K562 (cell line): ENCODE results near the gene SMYD2. TPM values are rescaled to one million over a fixed set of nuclear protein-coding genes. Genes with fewer than 3 reads are reported as not detected.

Experiments used
- BCOR ChIP-seq: fragments of 450-650 bp; IDR thresholded peaks from 2 replicates; pipeline ENCODE4 v1.6.1; 2016
- CBX1 ChIP-seq: sonication (generic); IDR thresholded peaks from 2 replicates; pipeline ENCODE4 v1.6.1; 2016; ENCODE audit warnings: antibody characterized with exemption, low read depth, mild to moderate bottlenecking
- CTCF ChIP-seq, 3 experiments: IDR thresholded peaks in 2 of 3; conservative IDR thresholded peaks in 1 of 3; 2 replicates each; pipeline ENCODE4 v1.5.1; 2011 to 2012; ENCODE audit warnings: low read length in 3 of 3, mild to moderate bottlenecking in 3 of 3, control low read depth in 2 of 3, improper control_type of control experiment in 1 of 3, inconsistent platforms in 1 of 3, low read depth in 1 of 3, mixed read lengths in 1 of 3, moderate library complexity in 1 of 3; ENCODE audit not compliant: insufficient read depth in 2 of 3
- CXXC5 ChIP-seq: fragments of 250-450 bp; sonication (Bioruptor Pico); IDR thresholded peaks from 2 replicates; pipeline ENCODE4 v1.8.0; 2022; ENCODE audit warnings: inconsistent platforms, mild to moderate bottlenecking, moderate library complexity
- HOXB6 ChIP-seq: fragments of 250-450 bp; sonication (Bioruptor Pico); IDR thresholded peaks from 2 replicates; pipeline ENCODE4 v1.5.1; 2022; ENCODE audit warnings: mild to moderate bottlenecking, borderline replicate concordance
- KHSRP ChIP-seq: fragments of 450-650 bp; IDR thresholded peaks from 2 replicates; pipeline ENCODE4 v1.6.1; 2017
- KLF6 ChIP-seq: fragments of 250-450 bp; sonication (Bioruptor Pico); IDR thresholded peaks from 2 replicates; pipeline ENCODE4 v1.4.0; 2020; ENCODE audit warnings: mild to moderate bottlenecking, moderate library complexity, borderline replicate concordance
- MCM5 ChIP-seq: fragments of 450-650 bp; IDR thresholded peaks from 2 replicates; pipeline ENCODE4 v1.6.1; 2016; ENCODE audit warnings: low read depth
- NFE2L1 ChIP-seq: fragments of 450-650 bp; IDR thresholded peaks from 2 replicates; pipeline ENCODE4 v1.6.1; 2016; ENCODE audit warnings: missing genetic modification characterization, low read depth, mild to moderate bottlenecking, missing compliant biosample characterization, moderate library complexity, borderline replicate concordance
- NONO ChIP-seq, 2 experiments: fragments of 200-400 bp in 1 of 2; fragments of 450-650 bp in 1 of 2; formaldehyde crosslinking in 1 of 2; IDR thresholded peaks; 2 replicates each; pipeline ENCODE4 v1.6.1; 2017; ENCODE audit warnings: low read depth in 2 of 2, mild to moderate bottlenecking in 2 of 2, moderate library complexity in 2 of 2, low read length in 1 of 2
- NR2F6 ChIP-seq: fragments of 450-650 bp; formaldehyde crosslinking; IDR thresholded peaks from 2 replicates; pipeline ENCODE4 v1.4.0; 2020; ENCODE audit warnings: mild to moderate bottlenecking
- POLR2G ChIP-seq: fragments of 200-400 bp; formaldehyde crosslinking; IDR thresholded peaks from 2 replicates; pipeline ENCODE4 v1.6.1; 2017; ENCODE audit warnings: low read depth, mild to moderate bottlenecking, antibody characterized with exemption, low read length, moderate library complexity
- RHOXF2B ChIP-seq: fragments of 250-450 bp; sonication (Bioruptor Pico); conservative IDR thresholded peaks from 2 replicates; pipeline ENCODE4 v1.5.1; 2021
- SNRNP70 ChIP-seq: fragments of 200-400 bp; formaldehyde crosslinking; optimal IDR thresholded peaks from 2 replicates; pipeline ENCODE3; 2017; ENCODE audit warnings: low read depth, low read length
- ZNF224 ChIP-seq: sonication (generic); formaldehyde crosslinking; IDR thresholded peaks from 2 replicates; pipeline ENCODE4 v1.8.0; 2022; ENCODE audit warnings: mild to moderate bottlenecking, missing genetic modification reagents
- ZNF445 ChIP-seq: fragments of 250-450 bp; sonication (Bioruptor Pico); IDR thresholded peaks from 2 replicates; pipeline ENCODE4 v1.4.0; 2020; ENCODE audit warnings: low read depth, mild to moderate bottlenecking, moderate library complexity
- ZNF77 ChIP-seq: fragments of 250-450 bp; sonication (Bioruptor Pico); IDR thresholded peaks from 2 replicates; pipeline ENCODE4 v1.5.0; 2020
- polyA plus RNA-seq, 8 experiments: library from polyadenylated mRNA; depleted of rRNA in 4 of 8; stranded (reverse) in 5 of 8; unstranded in 3 of 8; fragments of >200 nt; fragmentation: Nextera tagmentation in 2 of 8; fragmentation: Illumina TruSeq in 1 of 8; extraction: Ambion mirVana in 2 of 8; extraction: Trizol in 1 of 8; gene quantifications; 2 replicates each; pipeline versions ENCODE4 v1.2.1 to v1.2.3, GENCODE V29; 2011 to 2014; ENCODE audit warnings: inconsistent platforms in 1 of 8, missing spikeins in 1 of 8
- total RNA-seq, 7 experiments: library from RNA; depleted of rRNA in 6 of 7; stranded (reverse); fragments of >200 nt in 6 of 7; fragmentation: Illumina TruSeq in 2 of 7; extraction: Trizol in 2 of 7; gene quantifications; 2 replicates each; pipeline versions ENCODE4 v1.2.1 to v1.2.3, GENCODE V29; 2011 to 2021; ENCODE audit warnings: low replicate concordance in 1 of 7
- TF ChIP-seq, protein P1 (sequence below): fragments of 450-650 bp; IDR thresholded peaks from 2 replicates; pipeline ENCODE4 v1.6.1; 2018; ENCODE audit not compliant: partially characterized antibody
- TF ChIP-seq, protein P2 (sequence below): sonication (generic); formaldehyde crosslinking; IDR thresholded peaks from 2 replicates; pipeline ENCODE4 v1.8.0; 2022; ENCODE audit warnings: mild to moderate bottlenecking, missing genetic modification reagents, borderline replicate concordance
- TF ChIP-seq, protein P3 (sequence below): fragments of 250-450 bp; sonication (Bioruptor Pico); IDR thresholded peaks from 2 replicates; pipeline ENCODE4 v1.4.0; 2020

SMYD2 gene
- total and polyA plus RNA-seq, 9 of the 15 experiments (the other 6 are each of a cell fraction or from before 2014, with no cell fraction given) = 13.8 to 81.3 (median 39.9) TPM

DNA sequence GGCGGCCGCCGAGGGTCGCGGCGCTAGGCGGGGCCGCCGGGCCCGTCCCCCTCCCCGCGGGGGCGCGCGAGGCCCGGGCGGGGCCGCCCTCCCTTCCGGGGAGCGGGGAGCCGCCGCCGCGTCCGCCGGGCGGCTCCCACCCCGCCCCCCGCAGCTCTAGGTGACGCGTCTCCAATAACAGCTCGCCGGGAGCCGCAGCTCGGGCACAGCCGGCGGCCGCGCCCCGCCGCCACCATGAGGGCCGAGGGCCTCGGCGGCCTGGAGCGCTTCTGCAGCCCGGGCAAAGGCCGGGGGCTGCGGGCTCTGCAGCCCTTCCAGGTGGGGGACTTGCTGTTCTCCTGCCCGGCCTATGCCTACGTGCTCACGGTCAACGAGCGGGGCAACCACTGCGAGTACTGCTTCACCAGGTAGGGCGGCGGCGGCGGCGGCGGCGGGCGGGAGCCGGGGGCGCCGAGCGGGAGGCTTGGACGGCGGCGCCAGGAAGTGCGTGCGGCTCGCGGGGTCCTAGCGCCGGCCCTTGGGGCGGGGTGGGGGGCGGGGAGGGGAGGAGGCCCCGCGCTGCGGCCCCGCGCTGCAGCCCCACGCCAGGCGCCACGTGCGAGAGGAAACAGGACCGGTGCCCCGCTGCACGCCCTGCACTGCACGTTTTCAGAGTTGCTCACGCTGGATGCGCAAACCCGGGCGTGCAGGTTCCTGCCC, at the start of gene SMYD2 (continued):
- TF ChIP-seq ZNF77 (CRISPR knock-in tag) (no peak), POLR2G (peak; percentile 94), CTCF (IDR thresholded peaks at IDR 0.05 in 2 of 3, conservative IDR thresholded peaks at IDR 0.05 in 1 of 3; ENCODE audit: insufficient read depth in 2 of 3, low read depth in 1 of 3, low read length in 3 of 3) (no peak), NONO (IDR thresholded peaks at IDR 0.05; ENCODE audit: low read depth in 2 of 2, low read length in 1 of 2) (peak in 1 of 2 experiments; percentile 77; a peak in 3 of 4 replicates), NFE2L1 (tag) (no peak), CBX1 (peak; percentile 81; the same call in 1 of the 2 replicates), KHSRP (no peak), SNRNP70 (no peak), BCOR (0 out of 2 replicates have a peak, but pooled peaks have one; percentile 12), KLF6 (CRISPR knock-in tag) (no peak), ZNF224 (CRISPR knock-in tag) (no peak), CXXC5 (CRISPR knock-in tag) (peak; percentile 88), RHOXF2B (no peak), MCM5 (no peak), NR2F6 (CRISPR knock-in tag) (no peak), ZNF445 (CRISPR knock-in tag) (no peak), HOXB6 (CRISPR knock-in tag) (no peak)
- TF ChIP-seq, protein P1, sequence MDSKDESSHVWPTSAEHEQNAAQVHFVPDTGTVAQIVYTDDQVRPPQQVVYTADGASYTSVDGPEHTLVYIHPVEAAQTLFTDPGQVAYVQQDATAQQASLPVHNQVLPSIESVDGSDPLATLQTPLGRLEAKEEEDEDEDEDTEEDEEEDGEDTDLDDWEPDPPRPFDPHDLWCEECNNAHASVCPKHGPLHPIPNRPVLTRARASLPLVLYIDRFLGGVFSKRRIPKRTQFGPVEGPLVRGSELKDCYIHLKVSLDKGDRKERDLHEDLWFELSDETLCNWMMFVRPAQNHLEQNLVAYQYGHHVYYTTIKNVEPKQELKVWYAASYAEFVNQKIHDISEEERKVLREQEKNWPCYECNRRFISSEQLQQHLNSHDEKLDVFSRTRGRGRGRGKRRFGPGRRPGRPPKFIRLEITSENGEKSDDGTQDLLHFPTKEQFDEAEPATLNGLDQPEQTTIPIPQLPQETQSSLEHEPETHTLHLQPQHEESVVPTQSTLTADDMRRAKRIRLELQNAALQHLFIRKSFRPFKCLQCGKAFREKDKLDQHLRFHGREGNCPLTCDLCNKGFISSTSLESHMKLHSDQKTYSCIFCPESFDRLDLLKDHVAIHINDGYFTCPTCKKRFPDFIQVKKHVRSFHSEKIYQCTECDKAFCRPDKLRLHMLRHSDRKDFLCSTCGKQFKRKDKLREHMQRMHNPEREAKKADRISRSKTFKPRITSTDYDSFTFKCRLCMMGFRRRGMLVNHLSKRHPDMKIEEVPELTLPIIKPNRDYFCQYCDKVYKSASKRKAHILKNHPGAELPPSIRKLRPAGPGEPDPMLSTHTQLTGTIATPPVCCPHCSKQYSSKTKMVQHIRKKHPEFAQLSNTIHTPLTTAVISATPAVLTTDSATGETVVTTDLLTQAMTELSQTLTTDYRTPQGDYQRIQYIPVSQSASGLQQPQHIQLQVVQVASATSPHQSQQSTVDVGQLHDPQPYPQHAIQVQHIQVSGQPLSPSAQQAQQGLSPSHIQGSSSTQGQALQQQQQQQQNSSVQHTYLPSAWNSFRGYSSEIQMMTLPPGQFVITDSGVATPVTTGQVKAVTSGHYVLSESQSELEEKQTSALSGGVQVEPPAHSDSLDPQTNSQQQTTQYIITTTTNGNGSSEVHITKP = no peak
- TF ChIP-seq, protein P2, sequence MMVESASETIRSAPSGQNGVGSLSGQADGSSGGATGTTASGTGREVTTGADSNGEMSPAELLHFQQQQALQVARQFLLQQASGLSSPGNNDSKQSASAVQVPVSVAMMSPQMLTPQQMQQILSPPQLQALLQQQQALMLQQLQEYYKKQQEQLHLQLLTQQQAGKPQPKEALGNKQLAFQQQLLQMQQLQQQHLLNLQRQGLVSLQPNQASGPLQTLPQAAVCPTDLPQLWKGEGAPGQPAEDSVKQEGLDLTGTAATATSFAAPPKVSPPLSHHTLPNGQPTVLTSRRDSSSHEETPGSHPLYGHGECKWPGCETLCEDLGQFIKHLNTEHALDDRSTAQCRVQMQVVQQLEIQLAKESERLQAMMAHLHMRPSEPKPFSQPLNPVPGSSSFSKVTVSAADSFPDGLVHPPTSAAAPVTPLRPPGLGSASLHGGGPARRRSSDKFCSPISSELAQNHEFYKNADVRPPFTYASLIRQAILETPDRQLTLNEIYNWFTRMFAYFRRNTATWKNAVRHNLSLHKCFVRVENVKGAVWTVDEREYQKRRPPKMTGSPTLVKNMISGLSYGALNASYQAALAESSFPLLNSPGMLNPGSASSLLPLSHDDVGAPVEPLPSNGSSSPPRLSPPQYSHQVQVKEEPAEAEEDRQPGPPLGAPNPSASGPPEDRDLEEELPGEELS (CRISPR knock-in tag) = no peak; the same call in 1 of the 2 replicates
- TF ChIP-seq, protein P3, sequence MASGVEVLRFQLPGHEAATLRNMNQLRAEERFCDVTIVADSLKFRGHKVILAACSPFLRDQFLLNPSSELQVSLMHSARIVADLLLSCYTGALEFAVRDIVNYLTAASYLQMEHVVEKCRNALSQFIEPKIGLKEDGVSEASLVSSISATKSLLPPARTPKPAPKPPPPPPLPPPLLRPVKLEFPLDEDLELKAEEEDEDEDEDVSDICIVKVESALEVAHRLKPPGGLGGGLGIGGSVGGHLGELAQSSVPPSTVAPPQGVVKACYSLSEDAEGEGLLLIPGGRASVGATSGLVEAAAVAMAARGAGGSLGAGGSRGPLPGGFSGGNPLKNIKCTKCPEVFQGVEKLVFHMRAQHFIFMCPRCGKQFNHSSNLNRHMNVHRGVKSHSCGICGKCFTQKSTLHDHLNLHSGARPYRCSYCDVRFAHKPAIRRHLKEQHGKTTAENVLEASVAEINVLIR = no peak
